HG03439 (cell line): ENCODE data around the gene ERG.

Experiments
- ATAC-seq: cut with Tn5 transposase; IDR thresholded peaks from one replicate; pipeline ENCODE4 v1.9.1; 2021; ENCODE audit warnings: mild to moderate bottlenecking, moderate library complexity; ENCODE audit not compliant: unreplicated experiment

Gene ERG

DNA sequence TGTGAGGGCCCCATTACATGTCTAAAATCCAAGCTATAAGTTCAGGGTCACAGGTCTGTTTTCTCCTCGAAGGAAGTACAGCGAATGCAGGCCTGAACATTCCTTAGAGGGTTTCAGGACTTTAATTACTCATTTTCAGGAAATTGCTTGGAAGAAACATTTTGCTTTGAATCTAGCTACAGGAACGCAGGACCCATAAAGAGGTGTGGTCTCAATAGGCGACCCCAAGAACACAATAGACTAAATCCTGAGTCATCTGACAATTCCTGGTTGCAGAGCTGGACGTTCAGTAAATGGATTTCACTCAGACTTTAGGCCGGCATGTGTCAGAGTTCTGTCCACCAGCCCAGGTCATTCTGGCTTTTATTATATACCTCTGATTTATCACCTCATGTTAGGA lies 1.0 kb upstream of the ERG start:
- no peak for ATAC-seq

DNA sequence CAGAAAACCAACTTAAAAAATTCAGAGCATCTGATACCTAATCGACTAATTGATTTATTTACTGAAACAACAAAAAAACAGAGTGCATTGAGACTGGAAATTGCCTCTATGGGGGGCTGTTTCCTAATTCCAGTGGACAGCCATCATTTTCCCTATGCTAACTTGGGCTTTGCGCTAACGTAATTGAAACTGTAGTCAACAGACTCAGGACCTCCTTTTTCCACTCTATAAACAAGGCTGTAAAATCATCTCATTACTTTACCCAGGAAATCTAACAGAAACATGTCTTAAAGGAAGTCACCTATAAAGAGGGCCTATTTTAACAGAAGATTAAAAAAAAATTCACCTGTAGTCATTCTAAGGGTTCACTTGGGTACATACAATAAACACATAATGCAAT lies 2.1 kb downstream of the ERG start:
- no peak for ATAC-seq

DNA sequence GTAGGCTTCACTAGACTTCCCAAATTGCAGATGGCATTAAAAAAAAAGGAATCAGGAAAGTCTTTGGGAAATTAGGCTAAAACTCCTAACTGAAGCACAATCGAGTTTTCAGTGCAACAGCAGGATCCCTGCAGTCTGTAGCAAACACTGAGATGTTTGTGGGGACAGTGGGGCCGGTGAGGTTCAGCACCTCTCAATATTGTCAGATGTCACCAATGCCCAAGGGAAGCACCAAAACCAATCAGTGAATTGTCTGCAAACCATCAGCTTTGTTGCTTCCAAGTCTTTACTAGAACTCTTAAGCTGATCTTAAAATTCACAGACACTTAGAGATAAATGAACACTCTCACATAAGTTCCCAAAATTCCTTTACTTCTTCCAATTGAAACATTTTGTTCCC lies 2.6 kb downstream of the ERG start:
- no peak for ATAC-seq

DNA sequence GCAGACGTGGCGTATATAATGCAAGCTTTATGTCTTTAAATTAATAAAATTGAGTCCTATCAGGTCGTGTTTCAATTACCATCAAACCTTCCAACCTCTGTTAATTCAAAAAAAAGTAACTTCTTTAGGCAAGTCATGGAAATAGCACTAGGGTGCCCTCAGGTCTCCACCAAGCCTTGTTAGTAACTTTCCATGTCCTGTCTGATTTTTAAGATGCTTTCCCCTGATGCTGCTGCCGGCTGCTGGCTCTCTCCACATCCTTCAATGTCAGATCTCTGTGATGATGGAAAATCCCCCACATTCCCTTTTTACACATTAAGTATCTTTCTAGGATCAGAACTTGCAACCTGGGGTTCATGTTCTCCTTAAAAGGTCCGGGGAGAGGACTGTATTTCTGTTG lies 3.0 kb downstream of the ERG start:
- no peak for ATAC-seq

DNA sequence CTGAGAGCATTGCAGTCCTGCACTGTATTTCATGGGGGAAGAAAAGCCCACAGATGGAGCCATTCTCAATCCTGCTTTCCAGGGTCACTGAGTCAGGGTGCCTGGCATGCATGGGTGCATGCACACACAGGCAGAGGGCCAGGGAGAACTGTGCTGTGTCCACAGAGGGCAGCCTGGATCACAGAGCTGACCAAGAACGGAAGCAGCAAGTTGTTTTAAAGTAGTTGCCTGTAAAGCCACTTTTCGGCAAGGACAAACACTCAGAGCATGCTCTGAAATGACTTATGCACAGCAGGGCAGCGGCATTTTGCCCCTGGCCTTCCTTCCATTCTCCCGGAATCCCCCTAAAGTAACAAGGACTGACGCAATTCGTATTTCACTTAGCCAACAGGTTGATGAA lies 3.6 kb downstream of the ERG start:
- no peak for ATAC-seq

DNA sequence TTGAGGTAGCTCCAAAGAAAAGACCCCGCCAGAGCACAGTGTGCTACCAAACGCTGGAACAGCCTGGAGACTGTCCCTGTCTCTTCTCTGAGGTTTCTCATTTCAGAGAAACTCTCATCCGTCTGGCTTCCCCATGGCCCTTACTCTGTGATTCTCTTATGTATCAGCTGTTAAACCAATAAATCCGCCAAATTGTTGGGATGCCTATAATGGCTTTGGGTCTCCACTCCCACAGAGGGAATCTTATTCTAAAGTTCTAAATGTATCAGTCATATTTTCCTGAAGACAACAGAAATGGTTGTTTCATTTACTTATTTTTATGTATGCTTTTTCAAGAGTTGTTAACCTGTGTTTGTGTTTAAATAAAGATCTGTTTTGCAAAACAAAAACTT lies 4.0 kb downstream of the ERG start:
- ATAC-seq, result no peak

DNA sequence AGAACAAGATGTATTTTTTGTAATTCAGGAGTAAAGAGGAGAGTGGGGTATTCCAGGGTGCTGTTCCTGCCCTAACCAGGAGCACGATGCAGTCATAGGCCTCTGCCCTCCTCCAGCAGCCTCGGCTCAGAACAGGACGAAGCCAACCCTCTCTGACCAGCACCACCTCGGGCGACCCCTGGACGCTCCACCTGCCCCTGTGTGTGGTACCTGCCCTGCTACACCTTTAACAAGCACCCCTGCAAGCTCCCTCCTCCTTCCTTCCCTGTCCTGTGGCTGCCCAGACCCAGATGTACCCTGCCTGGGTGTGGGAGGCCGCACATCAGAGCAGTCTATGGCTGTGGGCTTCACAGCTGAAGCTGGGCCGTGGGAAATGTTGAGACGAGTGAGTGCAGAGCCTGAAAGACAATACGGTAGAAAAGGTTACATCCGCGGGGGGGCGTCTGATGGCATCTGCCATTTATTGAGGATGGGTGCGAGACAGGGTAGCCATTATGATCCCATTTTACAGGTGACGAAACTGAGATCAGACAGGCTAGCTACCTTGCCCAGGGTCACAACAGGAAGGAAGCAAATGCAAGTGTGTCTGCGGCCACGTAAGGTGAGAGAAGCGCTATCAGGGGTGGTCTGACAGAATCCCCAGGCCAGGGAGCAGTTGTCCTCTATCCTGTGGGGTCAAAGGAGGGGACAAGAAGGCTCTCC lies 4.6 kb downstream of the ERG start:
- no peak for ATAC-seq

DNA sequence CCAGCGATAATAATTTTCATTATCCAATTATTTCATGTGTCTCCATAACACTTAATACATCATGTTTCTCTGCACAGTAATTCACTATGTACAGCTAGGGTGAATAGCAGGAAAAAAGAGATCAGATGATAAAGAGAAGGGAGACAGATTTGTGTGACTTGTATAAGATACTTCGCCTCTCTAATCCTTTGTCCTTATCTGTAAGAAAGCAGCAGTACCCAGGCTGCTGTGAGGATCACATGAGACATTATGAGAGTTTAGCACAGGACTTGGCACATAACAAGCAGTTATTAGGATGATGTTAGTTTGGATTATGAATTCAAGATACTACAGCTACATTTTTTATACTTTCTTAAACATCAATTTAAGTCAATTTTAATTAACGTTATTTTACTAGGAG lies 6.3 kb downstream of the ERG start:
- no peak for ATAC-seq

DNA sequence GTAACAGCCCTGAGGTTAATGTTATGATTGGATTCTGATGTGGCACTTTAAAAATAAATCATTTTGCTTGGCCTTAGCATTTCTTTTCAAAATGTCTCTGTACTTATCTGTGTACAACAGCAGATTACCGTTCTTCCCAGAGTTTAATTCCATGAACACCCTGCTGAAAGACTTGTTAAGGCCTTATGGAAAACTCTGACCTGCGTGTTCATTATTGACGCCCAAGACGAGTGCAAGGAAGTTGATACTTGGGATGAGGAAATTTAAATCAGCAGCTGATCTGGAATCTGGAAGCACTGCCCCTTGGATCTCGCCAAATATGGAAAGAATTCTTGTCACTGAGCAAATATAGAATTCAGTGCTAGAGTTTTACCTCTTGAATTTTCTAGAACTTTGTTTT lies 6.7 kb downstream of the ERG start:
- no peak for ATAC-seq

DNA sequence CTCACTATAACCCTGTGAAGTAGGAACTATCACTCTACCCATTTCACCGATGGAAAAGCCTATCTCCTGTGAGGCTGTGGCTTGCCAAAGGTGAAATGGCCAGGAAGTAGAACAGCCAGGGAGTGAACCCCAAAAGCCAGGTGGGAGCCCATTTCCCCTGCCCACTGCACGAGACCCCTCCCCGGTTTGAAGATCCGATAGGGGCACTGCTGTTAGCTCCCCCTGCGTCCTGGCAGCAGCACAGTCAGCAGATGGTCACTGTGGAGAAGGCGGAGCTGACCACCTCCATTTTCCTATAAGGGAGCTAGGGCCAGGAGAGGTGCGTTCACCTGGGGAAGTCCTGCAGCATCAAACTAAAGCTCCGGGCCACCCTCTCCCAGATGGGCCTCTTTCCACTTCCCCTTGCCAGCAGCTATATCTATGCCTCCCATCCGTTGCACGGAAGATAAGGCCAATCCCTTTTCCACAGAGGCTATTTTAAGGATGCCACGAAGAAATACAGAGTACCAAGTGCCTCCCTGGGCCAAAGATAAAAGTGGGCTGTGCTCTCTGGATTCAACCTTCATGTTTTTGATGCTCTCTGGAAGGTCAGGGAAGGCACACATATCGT lies 7.8 kb downstream of the ERG start:
- no peak for ATAC-seq

DNA sequence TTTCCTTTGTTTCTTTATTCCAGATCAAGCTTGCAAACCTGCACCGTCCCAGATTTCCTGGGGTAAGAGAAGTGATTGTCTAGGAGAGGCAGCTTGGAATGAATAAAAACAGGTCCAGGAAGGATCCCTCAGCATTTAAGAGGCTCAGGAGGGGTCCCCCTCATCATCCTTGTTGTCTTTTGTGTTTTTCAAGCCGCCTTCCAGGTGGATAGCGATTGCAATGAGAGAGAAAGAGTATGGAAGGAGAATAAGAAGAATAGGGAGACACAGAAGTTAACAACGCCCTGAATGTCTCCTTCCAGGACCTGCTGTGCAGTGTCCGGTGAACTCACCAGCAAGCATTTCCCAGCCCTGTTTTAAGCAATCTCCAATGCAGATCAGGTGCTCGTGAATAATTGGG lies 8.5 kb downstream of the ERG start:
- ATAC-seq, result no peak

DNA sequence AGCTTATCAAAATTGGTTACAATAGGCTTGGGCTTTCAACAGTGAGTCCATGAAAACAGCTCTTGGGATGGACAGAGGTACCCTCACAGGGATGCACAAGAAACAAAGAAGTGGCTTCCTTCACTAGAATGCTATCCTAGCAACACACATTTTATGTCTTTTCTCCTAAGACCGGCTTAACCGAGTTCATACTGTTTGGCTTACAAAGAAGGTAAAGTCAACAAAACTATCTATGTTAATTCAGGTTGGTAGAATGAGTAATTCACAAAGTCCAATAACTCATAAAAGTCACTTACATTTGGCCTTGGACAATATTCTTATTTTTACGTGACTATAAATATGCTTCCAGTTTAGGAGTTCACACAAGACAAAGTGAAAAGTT lies 9.0 kb downstream of the ERG start:
- ATAC-seq, result no peak

DNA sequence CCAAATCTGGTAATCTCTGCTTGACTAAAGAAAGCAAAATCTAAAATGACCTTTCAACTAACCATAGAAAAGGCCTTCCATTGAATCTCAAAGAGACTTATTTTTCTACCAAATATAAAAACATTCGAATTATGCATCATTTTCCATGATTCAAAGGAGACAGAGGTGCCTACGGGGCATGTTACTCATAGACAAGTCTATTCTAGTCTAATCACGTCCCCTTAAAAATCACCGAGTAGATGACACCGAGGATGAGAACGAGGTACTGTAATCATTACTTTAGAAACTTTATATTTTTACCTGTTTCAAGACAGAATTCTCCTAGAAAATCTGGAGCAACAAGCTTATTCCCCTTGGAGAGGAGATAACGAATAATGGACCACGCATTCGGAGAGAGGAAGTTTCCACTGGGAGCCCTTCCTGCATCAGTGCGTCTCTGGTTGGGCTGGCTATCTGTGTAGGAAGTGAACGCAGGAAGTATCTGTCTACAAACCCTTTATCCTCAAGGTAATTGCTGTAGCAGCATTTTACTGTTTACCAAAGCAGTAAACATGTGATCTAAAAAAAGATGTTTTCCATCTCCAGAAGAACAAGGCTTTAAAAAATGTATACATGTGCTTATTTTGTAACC lies 9.5 kb downstream of the ERG start:
- ATAC-seq, result no peak

DNA sequence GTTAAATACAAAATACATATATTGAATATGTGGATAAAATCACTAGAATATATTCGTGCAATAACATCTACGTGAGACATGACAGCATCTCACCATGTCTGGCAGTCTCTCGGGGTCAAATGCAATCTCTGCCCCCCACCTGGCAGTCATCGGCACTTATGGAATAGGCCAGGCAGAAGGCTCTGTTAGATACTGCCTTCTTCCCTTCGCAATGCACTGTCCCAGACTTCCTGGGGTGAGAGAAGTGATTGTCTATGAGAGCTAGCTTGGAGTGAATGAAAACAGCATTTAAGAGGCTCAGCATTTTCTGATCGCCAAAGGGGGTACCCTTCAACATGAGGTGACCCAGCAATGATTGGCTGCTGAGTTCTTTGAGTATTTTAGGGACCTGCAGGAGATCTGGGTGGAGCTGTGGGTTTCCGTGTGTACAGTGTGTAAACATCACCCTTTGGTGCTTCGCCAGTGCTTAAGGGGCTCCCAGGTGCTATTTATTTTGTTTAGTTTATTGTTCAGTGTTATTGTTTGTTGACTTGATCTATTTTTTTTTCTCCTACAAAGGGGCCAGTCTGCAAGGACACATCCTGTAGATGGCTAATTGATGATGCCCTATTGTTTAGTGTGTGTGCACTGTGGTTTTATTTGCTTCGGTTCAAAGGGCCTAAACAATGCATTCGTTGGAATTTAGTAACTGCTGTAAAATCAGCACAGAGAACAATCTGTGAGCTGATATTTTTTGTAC lies 10.2 kb downstream of the ERG start:
- no peak for ATAC-seq

DNA sequence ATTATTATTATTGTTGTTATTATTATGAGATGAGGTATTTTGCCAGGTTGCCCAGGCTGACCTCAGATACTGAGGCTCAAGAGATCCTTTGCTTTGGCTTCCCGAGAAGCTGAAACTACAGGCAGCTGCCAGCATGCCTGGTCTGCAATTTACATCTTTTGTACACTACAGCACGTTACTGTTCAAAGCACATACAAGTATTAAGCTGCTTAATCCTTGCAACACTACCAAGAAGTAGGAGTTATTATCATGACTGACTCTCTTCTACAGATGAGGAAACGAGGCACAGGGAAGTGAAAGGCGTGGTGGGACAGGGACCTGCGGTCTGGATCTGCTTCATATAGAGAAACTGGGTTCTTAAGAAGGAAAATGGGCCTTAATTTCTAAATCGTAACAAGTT lies 11.6 kb downstream of the ERG start:
- no peak for ATAC-seq

DNA sequence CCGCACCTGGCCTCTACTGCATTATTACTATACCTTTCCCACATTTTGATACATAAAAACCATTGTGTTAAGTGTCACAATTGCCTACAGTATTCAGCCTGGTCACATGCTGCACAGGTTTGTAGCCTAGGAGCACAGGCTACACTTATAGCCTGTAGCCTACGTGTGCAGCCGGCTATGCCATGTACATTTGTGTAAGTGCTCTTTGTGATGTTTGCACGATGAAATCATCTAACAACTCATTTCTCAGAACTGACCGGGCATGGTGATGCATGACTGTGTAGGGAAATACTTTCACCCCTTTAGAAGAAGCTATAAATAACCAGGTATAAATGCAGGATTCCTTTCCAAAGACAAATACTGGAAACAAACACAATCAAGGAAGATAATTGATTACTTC lies 12.1 kb downstream of the ERG start:
- no peak for ATAC-seq

DNA sequence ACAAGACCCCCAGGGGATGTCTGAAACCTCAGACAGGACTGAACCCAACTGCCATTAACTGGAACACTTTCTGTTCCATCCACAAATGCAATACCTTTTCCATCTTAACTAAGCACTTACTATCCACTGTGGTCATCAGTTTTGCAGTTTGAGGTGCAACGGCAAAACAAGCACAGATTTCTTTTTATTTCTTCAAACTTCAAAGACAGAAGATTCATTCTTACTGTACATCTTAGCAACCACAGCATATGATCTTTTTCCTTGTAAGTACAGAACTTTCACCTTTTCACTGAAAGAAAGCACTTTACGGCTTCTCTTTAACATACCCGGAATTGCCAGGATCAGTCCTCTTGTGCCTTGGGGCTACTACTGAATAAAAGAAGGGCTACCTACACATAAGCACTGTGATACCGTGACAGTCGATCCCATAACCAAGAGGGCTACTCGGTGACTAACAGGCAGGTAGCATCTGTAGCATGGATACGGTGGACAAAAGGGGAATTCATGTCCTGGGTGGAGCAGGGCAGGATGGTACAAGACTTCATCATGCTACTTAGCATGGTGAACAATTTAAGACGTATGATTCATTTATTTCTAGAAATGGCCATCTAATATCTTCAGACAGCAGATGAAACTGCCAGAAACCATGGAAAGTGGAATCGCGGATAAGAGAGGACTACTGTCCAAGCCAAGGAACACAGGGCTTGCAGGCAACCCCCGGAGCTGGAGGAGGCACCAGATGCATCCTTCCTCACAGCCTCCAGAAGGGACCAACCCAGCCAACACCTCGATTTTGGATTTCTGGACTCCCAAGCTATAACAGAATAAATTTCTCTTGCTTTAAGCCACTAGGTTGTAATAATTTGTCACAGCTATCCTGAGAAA lies 18.4 kb downstream of the ERG start:
- ATAC-seq, result no peak

DNA sequence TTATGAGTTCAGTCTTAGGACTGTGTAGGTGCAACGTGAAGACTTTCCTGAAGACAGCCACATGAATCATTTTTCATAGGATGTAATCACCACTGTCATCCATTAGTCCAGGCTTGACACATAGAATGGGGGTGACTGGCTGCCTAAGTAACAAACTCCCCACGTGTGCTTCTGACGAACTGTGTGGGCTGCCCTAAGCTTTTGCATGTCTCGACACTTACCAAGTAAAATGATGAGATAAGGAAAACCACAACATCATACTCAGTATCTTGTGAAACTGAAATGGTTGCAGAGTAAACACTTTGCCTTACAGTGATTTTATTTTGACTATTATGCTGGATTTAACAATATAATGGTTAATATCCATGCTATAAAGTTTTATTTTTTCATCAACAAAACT lies 19.5 kb downstream of the ERG start:
- ATAC-seq, result no peak

DNA sequence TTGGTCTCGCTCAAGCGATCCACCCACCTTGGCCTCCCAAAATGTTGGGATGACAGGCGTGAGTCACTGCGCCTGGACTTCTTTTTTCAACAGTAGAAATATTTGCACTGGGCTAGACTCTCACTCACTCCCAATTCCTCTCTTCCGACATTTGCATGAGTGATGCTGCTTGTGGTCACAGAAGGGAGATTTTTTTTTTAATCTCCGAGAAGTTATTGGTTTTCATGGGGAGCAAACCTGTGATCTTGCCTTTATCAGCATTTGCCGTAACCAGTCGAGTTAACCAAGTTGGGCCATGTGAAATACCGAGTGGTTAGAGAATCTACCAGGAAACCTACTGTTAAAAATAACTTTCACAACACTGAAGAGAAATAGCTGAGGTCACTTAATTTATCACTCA lies 21.1 kb downstream of the ERG start:
- no peak for ATAC-seq

DNA sequence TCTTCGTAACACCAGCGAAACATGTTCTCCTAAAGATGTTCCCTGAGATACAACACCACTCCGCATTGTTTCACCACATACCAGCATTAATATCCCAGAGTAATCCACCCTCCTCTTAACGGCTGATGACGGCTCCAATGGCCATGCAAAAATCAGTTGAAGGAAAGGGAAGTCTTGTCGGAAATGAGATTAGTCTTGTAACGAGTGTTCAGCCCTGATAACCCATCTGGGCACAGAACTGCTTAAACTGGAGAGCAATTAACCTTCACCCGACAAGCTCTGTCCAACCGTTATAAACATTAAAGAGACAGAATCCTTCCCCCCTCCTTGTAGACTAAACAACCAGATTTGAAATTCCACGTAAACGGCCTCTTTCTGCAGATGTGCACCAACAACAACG lies 21.9 kb downstream of the ERG start:
- ATAC-seq, result no peak

DNA sequence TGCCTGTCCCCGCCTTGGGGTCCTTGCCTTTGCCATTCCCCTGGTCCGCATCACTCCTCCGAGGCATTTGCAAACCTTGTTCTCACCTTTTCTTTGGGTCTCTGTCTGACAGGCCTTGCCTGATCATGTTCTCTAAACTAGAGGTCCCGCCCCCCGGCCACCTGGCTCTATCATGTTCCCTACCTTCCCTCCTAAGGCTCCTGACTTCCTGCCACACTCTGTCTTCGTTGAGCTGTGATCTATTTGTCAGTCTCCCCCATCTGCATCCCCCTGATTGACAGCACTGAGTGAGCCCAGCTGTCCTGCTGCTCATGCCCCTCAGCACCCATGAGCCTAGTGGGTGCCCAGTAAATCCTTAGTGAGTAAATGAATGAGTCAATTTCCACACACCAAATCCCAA lies 22.8 kb downstream of the ERG start:
- ATAC-seq, result no peak
